NCI-H1417 (cell line): Measurements from ENCODE around the gene TCFL5.
"Not testable (repeated sequence)": the region's sequence is repeated elsewhere in the genome, so short reads cannot be mapped to it uniquely, and the experiment has no call there.

Experiments used
- DNase-seq, 3 experiments: peaks; one replicate each; lab custom pipeline; 2025; lab: John Stamatoyannopoulos, UW

Gene TCFL5

GRCh38 chr20:62855120-62855519 lies 6.5 kb downstream of the TCFL5 start:
- no peak for DNase-seq

GRCh38 chr20:62854121-62854520 lies 7.5 kb downstream of the TCFL5 start:
- DNase-seq: no peak

GRCh38 chr20:62853304-62853703 lies 8.3 kb downstream of the TCFL5 start:
- DNase-seq: not testable (repeated sequence)

GRCh38 chr20:62852841-62853240 lies 8.8 kb downstream of the TCFL5 start:
- no peak for DNase-seq

- no peak for DNase-seq
Observed at GRCh38 chr20:62852196-62852595, 9.4 kb downstream of the TCFL5 start.

GRCh38 chr20:62850333-62850974 lies 11.2 kb downstream of the TCFL5 start:
- DNase-seq: no peak

- no peak for DNase-seq
Observed at GRCh38 chr20:62849431-62849830, 12.2 kb downstream of the TCFL5 start.

- not testable (repeated sequence) for DNase-seq
Observed at GRCh38 chr20:62848917-62849316, 12.7 kb downstream of the TCFL5 start.

- no peak for DNase-seq
Observed at GRCh38 chr20:62846166-62846890, 15.3 kb downstream of the TCFL5 start.

- no peak for DNase-seq
Observed at GRCh38 chr20:62845416-62846160, 16.0 kb downstream of the TCFL5 start.

- DNase-seq: no peak
Observed at GRCh38 chr20:62844182-62844581, 17.4 kb downstream of the TCFL5 start.

- no peak for DNase-seq
Observed at GRCh38 chr20:62843656-62844055, 18.0 kb downstream of the TCFL5 start.

- no peak for DNase-seq
Observed at GRCh38 chr20:62841705-62842212, 19.9 kb downstream of the TCFL5 start.

GRCh38 chr20:62840244-62841197 lies 21.1 kb downstream of the TCFL5 start:
- peak in 2 of 3 experiments; percentile 26 to 46 for DNase-seq

GRCh38 chr20:62839816-62840215 lies 21.8 kb downstream of the TCFL5 start:
- no peak for DNase-seq

- DNase-seq: no peak
Observed at GRCh38 chr20:62839261-62839660, 22.4 kb downstream of the TCFL5 start.

GRCh38 chr20:62838128-62838891 lies 23.3 kb downstream of the TCFL5 start:
- no peak for DNase-seq

GRCh38 chr20:62837790-62838127 lies 23.9 kb downstream of the TCFL5 start:
- no peak for DNase-seq

- no peak for DNase-seq
Observed at GRCh38 chr20:62836967-62837490, 24.6 kb downstream of the TCFL5 start.
